GM19099 (cell line): Measurements from ENCODE around the gene MEP1B.

ENCODE experiments used
- POLR2A ChIP-seq: IDR thresholded peaks from 3 replicates; pipeline ENCODE4 v1.6.1; 2011; ENCODE audit warnings: low read depth; ENCODE audit not compliant: insufficient read length; ENCODE audit errors: extremely low read depth

The MEP1B gene

DNA sequence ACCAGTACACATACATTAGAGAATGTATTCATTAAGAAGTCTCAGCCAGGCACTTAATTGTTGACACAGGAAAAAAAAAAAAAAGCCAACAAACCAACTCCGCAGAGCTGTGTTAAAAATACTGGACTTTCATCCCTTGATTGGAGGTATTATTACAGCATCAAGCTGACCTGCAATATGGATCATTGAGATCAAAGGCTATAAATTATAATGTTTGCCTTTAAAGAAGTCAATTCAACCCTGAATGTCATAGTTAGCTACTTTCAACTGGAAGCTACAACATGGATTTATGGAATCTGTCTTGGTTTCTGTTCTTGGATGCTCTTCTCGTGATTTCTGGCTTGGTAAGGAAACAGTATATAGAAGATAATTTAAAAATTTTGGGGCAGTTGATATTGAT is at the start of gene MEP1B:
Gene MEP1B (plus strand): TSS at position 250 of the 400 bp plus-strand sequence. CDS start 32 bp downstream, at position 282.
- TF ChIP-seq POLR2A = no peak

DNA sequence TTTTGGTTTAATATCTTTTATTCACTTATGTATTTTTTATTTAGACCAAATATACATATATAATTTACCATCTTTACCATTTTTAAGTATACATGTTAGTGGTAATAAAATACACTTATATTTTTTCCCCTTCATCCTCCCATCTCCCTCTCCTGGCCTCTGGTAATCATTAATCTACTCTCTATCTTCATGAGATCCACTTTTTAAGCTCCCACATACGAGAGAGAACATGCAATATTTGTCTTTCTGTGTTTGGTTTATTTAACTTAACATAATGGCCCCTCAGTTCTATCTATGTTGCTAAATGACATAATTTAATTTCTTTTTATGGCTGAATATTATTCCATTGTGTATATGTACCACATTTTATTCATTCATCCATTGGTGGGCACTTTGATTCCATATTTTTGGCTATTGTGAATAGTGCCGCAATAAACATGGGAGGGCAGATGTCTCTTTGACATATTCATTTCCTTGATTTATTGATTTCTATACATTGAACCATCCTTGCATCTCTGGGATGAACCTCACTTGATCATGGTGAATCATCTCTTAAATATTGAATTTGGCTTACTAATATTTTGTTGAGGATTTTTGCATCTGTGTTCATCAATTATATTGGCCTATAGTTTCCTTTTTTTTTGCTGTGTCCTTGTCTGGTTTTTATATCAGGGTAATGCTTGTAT is 41.5 kb upstream of the MEP1B start:
- no peak for TF ChIP-seq POLR2A

DNA sequence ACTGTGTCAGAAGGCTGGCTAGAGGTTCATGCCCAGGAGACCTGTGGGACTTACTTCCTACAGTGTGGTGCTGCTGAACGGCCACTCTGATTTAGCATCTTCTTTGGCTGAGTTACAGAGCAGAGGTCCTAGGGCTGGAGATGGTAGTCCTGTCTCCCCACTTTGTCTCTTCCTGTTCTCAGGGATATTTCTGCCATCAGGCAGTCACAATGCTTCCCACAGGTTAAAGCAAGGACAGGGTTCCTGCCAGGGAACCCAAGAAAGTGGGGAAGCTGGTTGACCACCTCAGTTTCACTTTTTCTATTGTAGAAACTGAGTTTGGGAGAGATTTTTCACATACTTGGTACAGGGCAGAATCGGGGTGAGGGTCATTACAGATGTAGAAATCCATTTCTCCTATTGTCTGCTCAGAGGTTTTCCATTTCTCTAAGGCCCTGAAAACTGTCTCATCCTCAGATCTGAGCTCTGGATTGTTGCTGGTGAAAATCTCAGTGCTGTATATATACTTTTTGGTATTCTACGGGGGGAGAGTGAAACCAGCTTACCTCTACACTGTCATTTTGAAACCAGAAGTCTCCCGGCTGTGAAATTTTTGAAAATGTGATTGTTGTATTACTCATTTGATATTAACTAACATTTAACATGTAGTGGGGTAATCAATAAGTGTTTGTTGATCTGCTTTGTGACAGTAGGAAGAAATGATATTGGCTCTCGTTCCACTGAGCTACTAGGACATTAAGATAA is 37.0 kb upstream of the MEP1B start:
- TF ChIP-seq POLR2A = no peak

GRCh38 chr18:32156855-32157254 is 33.0 kb upstream of the MEP1B start:
- no peak for TF ChIP-seq POLR2A

DNA sequence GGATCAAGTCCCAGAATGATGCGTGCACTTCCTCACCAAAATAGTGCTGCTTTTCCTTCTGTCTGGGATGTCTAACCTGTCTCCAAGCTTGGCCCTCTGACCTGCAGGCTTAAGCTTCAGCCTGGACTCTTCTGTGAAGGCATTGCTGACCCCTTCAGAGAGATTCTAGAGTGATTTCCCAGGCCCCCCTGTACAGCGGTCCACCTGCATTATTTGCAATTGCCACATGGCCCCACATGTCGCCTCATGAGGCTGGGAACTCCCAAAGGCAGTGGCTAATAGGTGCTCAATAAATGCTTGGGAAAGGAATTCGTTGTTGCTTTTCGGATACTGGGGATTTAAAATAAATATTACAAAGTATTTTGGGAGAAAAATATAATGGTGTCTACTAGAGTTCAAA is 32.3 kb upstream of the MEP1B start:
- no peak for TF ChIP-seq POLR2A

- TF ChIP-seq POLR2A = no peak
These were observed 31.7 kb upstream of the MEP1B start for GRCh38 chr18:32158108-32158624.

DNA sequence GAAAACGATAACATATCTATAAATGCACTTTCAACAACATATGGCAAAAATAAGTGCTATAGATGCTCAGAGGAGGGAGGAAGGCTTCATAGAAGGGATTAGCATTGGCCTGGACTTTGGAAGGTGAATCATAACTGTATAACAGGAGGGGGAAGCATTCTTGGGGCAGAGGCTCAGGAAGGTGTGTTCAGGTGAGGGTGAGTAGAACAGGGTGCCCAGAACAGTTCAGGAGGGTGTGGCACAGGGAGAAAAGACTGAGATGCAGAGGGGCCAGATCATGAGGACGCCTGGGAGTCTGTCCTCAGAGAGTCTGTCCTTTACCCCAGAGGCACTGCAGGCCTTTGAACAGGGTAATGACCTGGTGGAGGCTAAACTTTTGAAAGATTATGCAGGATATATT is 29.3 kb upstream of the MEP1B start:
- TF ChIP-seq POLR2A = no peak

DNA sequence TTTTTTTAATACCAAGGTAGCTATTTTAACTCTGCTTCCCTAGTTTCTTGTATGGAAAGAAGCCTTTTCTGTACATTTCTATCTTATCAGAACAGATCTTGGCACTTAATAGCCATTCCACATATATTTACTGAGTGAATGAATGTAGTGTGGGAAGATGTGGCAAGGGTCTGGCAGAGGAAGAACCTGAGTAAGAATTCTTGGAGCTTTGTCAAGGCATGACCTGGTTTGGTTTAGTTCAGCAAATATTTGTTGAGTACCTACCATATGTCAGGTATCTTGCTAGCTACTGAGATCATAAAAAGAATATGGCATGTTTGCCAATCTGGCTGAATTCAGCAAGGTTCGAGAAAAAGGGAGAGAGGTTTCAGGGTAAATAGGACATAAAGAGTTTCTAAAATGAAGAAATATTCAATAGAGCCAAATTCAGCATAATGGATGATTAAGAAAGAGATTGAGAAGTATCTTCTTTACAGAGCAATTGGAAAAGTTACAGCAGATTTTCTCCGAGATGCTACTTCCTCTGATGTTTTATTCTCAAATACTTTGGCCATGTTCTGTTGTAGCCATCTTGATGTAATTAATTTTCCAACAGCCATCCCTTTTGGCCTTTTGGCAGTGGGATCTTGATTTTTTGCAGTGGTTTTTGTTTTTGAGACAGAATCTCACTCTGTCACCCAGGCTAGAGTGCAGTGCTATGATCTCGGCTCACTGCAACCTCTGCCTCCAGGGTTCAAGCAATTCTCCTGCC is 21.7 kb upstream of the MEP1B start:
- no peak for TF ChIP-seq POLR2A

- no peak for TF ChIP-seq POLR2A
These were observed 16.2 kb upstream of the MEP1B start for GRCh38 chr18:32173654-32174053.

GRCh38 chr18:32174719-32175118 is 15.1 kb upstream of the MEP1B start:
- TF ChIP-seq POLR2A = no peak

- no peak for TF ChIP-seq POLR2A
These were observed 14.6 kb upstream of the MEP1B start for GRCh38 chr18:32175265-32175664.

GRCh38 chr18:32177530-32177929 is 12.3 kb upstream of the MEP1B start:
- TF ChIP-seq POLR2A = no peak

DNA sequence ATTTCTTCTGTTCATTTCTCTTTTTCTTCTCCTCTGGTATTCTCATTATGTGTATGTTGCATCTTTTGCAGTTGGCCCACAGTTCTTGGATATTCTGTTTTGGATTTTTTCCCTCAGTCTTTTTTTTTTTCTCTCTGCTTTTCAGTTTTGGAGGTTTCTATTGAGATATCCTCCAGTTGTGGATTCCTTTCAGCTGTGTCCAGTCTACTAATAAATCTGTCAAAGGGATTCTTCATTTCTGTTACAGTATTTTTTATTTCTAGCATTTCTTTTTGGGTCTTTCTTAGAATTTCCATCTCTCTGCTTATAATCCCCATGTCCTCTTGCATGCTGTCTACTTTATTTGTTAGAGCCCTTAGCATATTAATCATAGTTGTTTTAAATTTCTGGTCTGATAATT is 6.3 kb upstream of the MEP1B start:
- no peak for TF ChIP-seq POLR2A

DNA sequence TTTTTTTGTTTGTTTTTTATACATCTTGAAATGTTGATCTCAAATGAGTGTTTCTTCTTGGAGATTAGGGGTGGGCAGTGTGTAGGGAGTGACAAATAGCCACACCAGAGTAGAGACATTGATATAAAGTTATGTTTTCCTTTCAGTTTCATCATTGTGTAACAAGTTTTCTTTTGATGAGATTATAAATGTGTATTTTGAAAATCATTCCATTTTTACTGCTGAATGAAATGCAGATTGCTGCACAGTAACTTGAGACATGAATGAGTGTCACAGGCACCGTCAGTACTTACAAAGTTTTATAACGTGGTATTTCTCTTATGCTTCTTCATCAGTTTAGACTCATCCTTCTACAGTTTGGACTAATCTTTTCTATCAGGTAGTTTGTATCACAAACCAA is 370 bp downstream of the MEP1B start:
- no peak for TF ChIP-seq POLR2A

- no peak for TF ChIP-seq POLR2A
These were observed 6.3 kb downstream of the MEP1B start for GRCh38 chr18:32195881-32196815.

DNA sequence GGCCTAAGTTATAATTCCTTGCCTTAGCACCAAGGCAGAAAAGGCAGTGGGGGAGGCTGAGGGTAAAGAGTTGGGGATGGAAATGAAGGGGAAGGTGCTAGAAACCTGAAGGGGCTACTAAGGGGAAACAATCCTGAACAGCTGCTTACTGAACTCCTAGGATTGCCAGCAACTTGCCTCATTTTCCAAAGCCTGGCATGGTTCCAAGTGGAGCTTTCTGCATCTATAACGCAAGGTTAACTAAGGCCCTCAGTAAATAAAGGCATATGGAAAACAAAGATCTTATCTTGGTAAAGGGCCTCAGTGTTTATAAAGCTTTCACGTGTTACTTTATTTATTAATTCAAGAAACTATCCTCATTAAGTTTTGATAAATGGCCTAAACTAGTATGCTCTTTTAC is 10.9 kb downstream of the MEP1B start:
- no peak for TF ChIP-seq POLR2A
